SK-N-MC (cell line): ENCODE data around the gene MYO5B.

Experiments used
- DNase-seq: peaks from one replicate; pipeline ENCODE4 v3.0.0-alpha.2; 2011; ENCODE audit warnings: low read depth, low spot score
- H3K27ac ChIP-seq: fragments of 200-600 bp; sonication (generic); 2 replicates; pipeline ENCODE4 v1.5.1; 2016; ENCODE audit warnings: mixed run types
- H3K36me3 ChIP-seq: fragments of 200-600 bp; sonication (generic); 2 replicates; pipeline ENCODE4 v1.6.1; 2017; ENCODE audit warnings: antibody characterized with exemption, low read length, mixed read lengths; ENCODE audit not compliant: insufficient read depth
- H3K4me3 ChIP-seq: fragments of 200-600 bp; sonication (generic); 2 replicates; pipeline ENCODE4 v1.5.1; 2016
- H3K9ac ChIP-seq: fragments of 200-600 bp; sonication (generic); 2 replicates; pipeline ENCODE4 v1.8.0; 2017; ENCODE audit warnings: mixed run types, mixed read lengths; ENCODE audit not compliant: insufficient read length
- H3K9me3 ChIP-seq: fragments of 200-600 bp; sonication (generic); 2 replicates; pipeline ENCODE4 v1.6.1; 2017; ENCODE audit warnings: low read depth, mild to moderate bottlenecking, antibody characterized with exemption, low read length, moderate library complexity, mixed read lengths
- EZH2 ChIP-seq: fragments of 200-600 bp; sonication (generic); IDR thresholded peaks from one replicate; pipeline ENCODE4 v1.6.1; 2017; ENCODE audit warnings: antibody characterized with exemption
- FOXP2 ChIP-seq: optimal IDR thresholded peaks from 2 replicates; pipeline ENCODE3; 2011; ENCODE audit warnings: mild to moderate bottlenecking, moderate library complexity; ENCODE audit not compliant: insufficient read depth; ENCODE audit errors: extremely low read length, control extremely low read depth
- POLR2AphosphoS5 ChIP-seq: IDR thresholded peaks from 2 replicates; pipeline ENCODE4 v1.6.1; 2012; ENCODE audit warnings: mild to moderate bottlenecking, low read depth, low read length, borderline replicate concordance

The MYO5B gene

GRCh38 chr18:49832221-49832647 lies 362.7 kb downstream of the MYO5B start:
- Histone ChIP-seq H3K36me3 (no peaks in the 10 kb centered on the region), H3K27ac (no peak overlapping the region), H3K9ac (no peak overlapping the region), H3K4me3 (no peak overlapping the region), H3K9me3 (no peaks in the 10 kb centered on the region)
- no peak for DNase-seq
- TF ChIP-seq EZH2 = no peak
- no peak for TF ChIP-seq FOXP2
- TF ChIP-seq POLR2AphosphoS5 = no peak

- H3K36me3 ChIP-seq = no peaks in the 10 kb centered on the region
- H3K4me3 ChIP-seq = no peak overlapping the region
- H3K9ac ChIP-seq = no peak overlapping the region
- H3K27ac ChIP-seq = no peak overlapping the region
- H3K9me3 ChIP-seq = no peaks in the 10 kb centered on the region
- TF ChIP-seq EZH2 (no peak), POLR2AphosphoS5 (no peak), FOXP2 (no peak)
- DNase-seq = no peak
These were observed 367.0 kb downstream of the MYO5B start for GRCh38 chr18:49827996-49828395.

GRCh38 chr18:49819823-49820671 lies 374.9 kb downstream of the MYO5B start:
- Histone ChIP-seq H3K27ac (no peak overlapping the region), H3K4me3 (no peak overlapping the region), H3K36me3 (no peaks in the 10 kb centered on the region), H3K9me3 (no peaks in the 10 kb centered on the region), H3K9ac (no peak overlapping the region)
- TF ChIP-seq EZH2 (no peak), FOXP2 (no peak), POLR2AphosphoS5 (no peak)
- no peak for DNase-seq

- no peak overlapping the region for H3K4me3 ChIP-seq
- H3K9me3 ChIP-seq = no peaks in the 10 kb centered on the region
- no peak for TF ChIP-seq EZH2
- TF ChIP-seq POLR2AphosphoS5 = no peak
- TF ChIP-seq FOXP2 = no peak
- no peak overlapping the region for H3K27ac ChIP-seq
- no peak for DNase-seq
- H3K9ac ChIP-seq = no peak overlapping the region
- H3K36me3 ChIP-seq = no peaks in the 10 kb centered on the region
These were observed 375.8 kb downstream of the MYO5B start for GRCh38 chr18:49819071-49819662.

- TF ChIP-seq FOXP2 = no peak
- no peak for TF ChIP-seq EZH2
- no peak for TF ChIP-seq POLR2AphosphoS5
- Histone ChIP-seq H3K27ac (no peak overlapping the region), H3K4me3 (no peak overlapping the region), H3K9ac (no peak overlapping the region), H3K9me3 (no peaks in the 10 kb centered on the region), H3K36me3 (no peaks in the 10 kb centered on the region)
- DNase-seq = no peak
These were observed 377.0 kb downstream of the MYO5B start for GRCh38 chr18:49817947-49818346.

- Histone ChIP-seq H3K9me3 (no peaks in the 10 kb centered on the region), H3K9ac (no peak overlapping the region), H3K4me3 (no peak overlapping the region), H3K36me3 (no peaks in the 10 kb centered on the region), H3K27ac (no peak overlapping the region)
- TF ChIP-seq EZH2 (no peak), POLR2AphosphoS5 (no peak), FOXP2 (no peak)
- DNase-seq = no peak
These were observed 379.0 kb downstream of the MYO5B start for GRCh38 chr18:49815927-49816326.

GRCh38 chr18:49814147-49814499 lies 380.8 kb downstream of the MYO5B start:
- Histone ChIP-seq H3K9me3 (no peaks in the 10 kb centered on the region), H3K9ac (peak overlapping the region; percentile 84), H3K36me3 (no peaks in the 10 kb centered on the region), H3K27ac (no peak overlapping the region), H3K4me3 (peak overlapping the region; percentile 89)
- TF ChIP-seq POLR2AphosphoS5 = no peak
- no peak for TF ChIP-seq EZH2
- no peak for TF ChIP-seq FOXP2
- DNase-seq = no peak

GRCh38 chr18:49813319-49814146 lies 381.4 kb downstream of the MYO5B start, which contains the start of gene ACAA2:
Gene ACAA2, minus strand, starts transcription at chr18:49813533. Its CDS starts 49 bp downstream, at chr18:49813484.
- peak within 1 kb of the TSS; percentile 89 for H3K4me3 ChIP-seq
- TF ChIP-seq EZH2 = no peak
- peak; percentile 86 for TF ChIP-seq POLR2AphosphoS5
- no peak within 1 kb of the TSS; the same call in 1 of the 2 replicates for H3K27ac ChIP-seq
- H3K9me3 ChIP-seq = no peaks in the 10 kb centered on the region
- no peak for DNase-seq
- peak within 1 kb of the TSS; percentile 84 for H3K9ac ChIP-seq
- H3K36me3 ChIP-seq = no peaks in the 10 kb centered on the region
